H9 (cell line): ENCODE data around the gene KCNG1. TPM values are rescaled to one million over a fixed set of nuclear protein-coding genes. Genes with fewer than 3 reads are reported as not detected.

Experiments
- DNase-seq: peaks from one replicate; pipeline ENCODE4 v3.0.0-alpha.2; 2017
- H2AFZ ChIP-seq: one replicate; pipeline ENCODE4 v1.6.1; 2013; ENCODE audit warnings: mild to moderate bottlenecking, low read length, control low read depth, moderate library complexity
- H2AK5ac ChIP-seq: 2 replicates; pipeline ENCODE4 v1.6.1; 2013; ENCODE audit warnings: low read length, control low read depth, mixed read lengths; ENCODE audit not compliant: insufficient read length
- H2BK120ac ChIP-seq: one replicate; pipeline ENCODE4 v1.6.1; 2013; ENCODE audit warnings: low read depth, mild to moderate bottlenecking, low read length, control low read depth, inconsistent platforms; ENCODE audit not compliant: poor library complexity, severe bottlenecking
- H2BK12ac ChIP-seq: 2 replicates; pipeline ENCODE4 v1.6.1; 2013; ENCODE audit warnings: low read length, control low read depth, mixed read lengths, low read depth; ENCODE audit not compliant: insufficient read length
- H2BK15ac ChIP-seq: 2 replicates; pipeline ENCODE4 v1.6.1; 2013; ENCODE audit warnings: low read depth, low read length, control low read depth
- H2BK20ac ChIP-seq: one replicate; pipeline ENCODE4 v1.6.1; 2013; ENCODE audit warnings: low read depth, mild to moderate bottlenecking, low read length, control low read depth, inconsistent platforms; ENCODE audit not compliant: poor library complexity, severe bottlenecking
- H2BK5ac ChIP-seq: 2 replicates; pipeline ENCODE4 v1.6.1; 2013; ENCODE audit warnings: low read length, control low read depth, mixed read lengths; ENCODE audit not compliant: insufficient read length
- H3K14ac ChIP-seq: 2 replicates; pipeline ENCODE4 v1.6.1; 2013; ENCODE audit warnings: low read length, control low read depth; ENCODE audit not compliant: insufficient read depth
- H3K18ac ChIP-seq: 2 replicates; pipeline ENCODE4 v1.6.1; 2013; ENCODE audit warnings: low read depth, mild to moderate bottlenecking, mixed read lengths, low read length, control low read depth; ENCODE audit not compliant: insufficient read length
- H3K23ac ChIP-seq: 2 replicates; pipeline ENCODE4 v1.6.1; 2013; ENCODE audit warnings: low read length, control low read depth, mixed read lengths, low read depth; ENCODE audit not compliant: insufficient read length
- H3K23me2 ChIP-seq: 2 replicates; pipeline ENCODE4 v1.6.1; 2013; ENCODE audit warnings: low read depth, mild to moderate bottlenecking, mixed read lengths, low read length, control low read depth; ENCODE audit not compliant: insufficient read length, poor library complexity, severe bottlenecking
- H3K27ac ChIP-seq: 2 replicates; pipeline ENCODE4 v1.5.1; 2013; ENCODE audit warnings: low read length, control low read depth, mixed read lengths, low read depth; ENCODE audit not compliant: insufficient read length
- H3K27me3 ChIP-seq: 2 replicates; pipeline ENCODE4 v1.6.1; 2013; ENCODE audit warnings: low read length, control low read depth, inconsistent platforms; ENCODE audit not compliant: insufficient read depth
- H3K4ac ChIP-seq: 2 replicates; pipeline ENCODE4 v1.6.1; 2013; ENCODE audit warnings: low read depth, mild to moderate bottlenecking, control low read depth, inconsistent platforms, low read length, moderate library complexity
- H3K4me1 ChIP-seq: 2 replicates; pipeline ENCODE4 v1.6.1; 2013; ENCODE audit warnings: low read length, control low read depth, inconsistent platforms; ENCODE audit not compliant: insufficient read depth
- H3K4me2 ChIP-seq: 2 replicates; pipeline ENCODE4 v1.6.1; 2013; ENCODE audit warnings: low read length, control low read depth, mixed read lengths; ENCODE audit not compliant: insufficient read length, insufficient read depth
- H3K56ac ChIP-seq: 2 replicates; pipeline ENCODE4 v1.6.1; 2013; ENCODE audit warnings: low read depth, mild to moderate bottlenecking, mixed read lengths, low read length, control low read depth; ENCODE audit not compliant: insufficient read length
- H3K79me1 ChIP-seq: 2 replicates; pipeline ENCODE4 v1.6.1; 2013; ENCODE audit warnings: low read depth, mild to moderate bottlenecking, moderate library complexity, low read length, control low read depth, inconsistent platforms; ENCODE audit not compliant: insufficient read depth, poor library complexity, severe bottlenecking
- H3K79me2 ChIP-seq: 2 replicates; pipeline ENCODE4 v1.6.1; 2013; ENCODE audit warnings: low read length, control low read depth, inconsistent platforms; ENCODE audit not compliant: insufficient read depth
- H3K9ac ChIP-seq: 2 replicates; pipeline ENCODE4 v1.6.1; 2013; ENCODE audit warnings: low read length, control low read depth, mixed read lengths; ENCODE audit not compliant: insufficient read length; ENCODE audit errors: extremely low read depth
- H3K9me3 ChIP-seq: one replicate; pipeline ENCODE4 v1.6.1; 2013; ENCODE audit warnings: low read depth, low read length, inconsistent platforms; ENCODE audit not compliant: control insufficient read depth
- H3T11ph ChIP-seq: one replicate; pipeline ENCODE4 v1.6.1; 2013; ENCODE audit warnings: mild to moderate bottlenecking, low read length, control low read depth, inconsistent platforms
- H4K20me1 ChIP-seq: one replicate; pipeline ENCODE4 v1.6.1; 2013; ENCODE audit not compliant: control insufficient read depth, insufficient read length, insufficient read depth
- H4K5ac ChIP-seq: 2 replicates; pipeline ENCODE4 v1.6.1; 2013; ENCODE audit warnings: low read depth, mild to moderate bottlenecking, mixed read lengths, low read length, control low read depth; ENCODE audit not compliant: insufficient read length
- H4K8ac ChIP-seq: replicated peaks from 2 replicates; pipeline ENCODE4 v1.6.1; 2013; ENCODE audit warnings: low read length, control low read depth, mixed read lengths, low read depth; ENCODE audit not compliant: insufficient read length
- H4K91ac ChIP-seq: 2 replicates; pipeline ENCODE4 v1.6.1; 2013; ENCODE audit warnings: low read depth, mild to moderate bottlenecking, moderate library complexity, mixed read lengths, low read length, control low read depth; ENCODE audit not compliant: insufficient read length
- H3K27ac Mint-ChIP-seq, 3 experiments: 2 replicates in 2 of 3; 3 replicates in 1 of 3; pipeline ENCODE4 v1.8.0; 2020 to 2021; ENCODE audit warnings: mixed read lengths in 3 of 3, mild to moderate bottlenecking in 1 of 3, moderate library complexity in 1 of 3
- H3K27me3 Mint-ChIP-seq: 2 replicates; pipeline ENCODE4 v1.8.0; 2021; ENCODE audit warnings: low read depth, mild to moderate bottlenecking, moderate library complexity, mixed read lengths
- H3K36me3 Mint-ChIP-seq, 3 experiments: 2 replicates in 2 of 3; 3 replicates in 1 of 3; pipeline ENCODE4 v1.8.0; 2020 to 2021; ENCODE audit warnings: low read depth in 3 of 3, mixed read lengths in 3 of 3; ENCODE audit not compliant: insufficient read depth in 1 of 3
- H3K4me1 Mint-ChIP-seq, 2 experiments: 2 replicates each; pipeline ENCODE4 v1.8.0; 2020; ENCODE audit warnings: mixed read lengths in 2 of 2
- H3K4me3 Mint-ChIP-seq, 2 experiments: 2 replicates in 1 of 2; 3 replicates in 1 of 2; pipeline ENCODE4 v1.8.0; 2020 to 2021; ENCODE audit warnings: mild to moderate bottlenecking in 2 of 2, mixed read lengths in 2 of 2, moderate library complexity in 1 of 2
- H3K9me3 Mint-ChIP-seq, 2 experiments: 2 replicates in 1 of 2; 3 replicates in 1 of 2; pipeline ENCODE4 v1.8.0; 2020; ENCODE audit warnings: mild to moderate bottlenecking in 2 of 2, mixed read lengths in 2 of 2, moderate library complexity in 1 of 2
- CTCF ChIP-seq: fragments of 200-600 bp; sonication (generic); conservative IDR thresholded peaks from 3 replicates; pipeline ENCODE4 v1.8.0; 2021; ENCODE audit warnings: antibody characterized with exemption, mild to moderate bottlenecking
- WGBS: extraction: QIAGEN DNeasy Blood & Tissue Kit; methylation state at CpG from one replicate; pipeline ENCODE4 v1.1.7; 2013; ENCODE audit warnings: missing lambda C conversion rate, low lambda C conversion rate, mixed read lengths; ENCODE audit not compliant: insufficient read length; ENCODE audit errors: extremely low coverage; 5-methylcytosine and 5-hydroxymethylcytosine counted together
- total RNA-seq: library from RNA; stranded (reverse); gene quantifications from 2 replicates; pipeline ENCODE4 v1.2.1, GENCODE V29; 2021

Gene KCNG1
- total RNA-seq, 1 experiment from 2014 or later: 13.2 TPM

- H3K36me3 Mint-ChIP-seq: peaks cover 0 to 9% (median 0%) of the 10 kb centered on the region in 3 experiments; a peak in 2 of 7 replicates
- no peak overlapping the region for H2AK5ac ChIP-seq
- H3K79me1 ChIP-seq: no peaks in the 10 kb centered on the region
- H3K27ac Mint-ChIP-seq: no peak overlapping the region
- H2BK5ac ChIP-seq: no peak overlapping the region
- H3K4me1 ChIP-seq: no peaks in the 10 kb centered on the region
- no peaks in the 10 kb centered on the region for H3K9me3 ChIP-seq
- H4K91ac ChIP-seq: no peak overlapping the region
- H3K79me2 ChIP-seq: no peaks in the 10 kb centered on the region
- WGBS: no CpG with 5 or more reads among the region's 10 CpGs
- no peak overlapping the region for H3K4me2 ChIP-seq
- H3T11ph ChIP-seq: no peak overlapping the region
- H2BK12ac ChIP-seq: no peak overlapping the region
- H2BK15ac ChIP-seq: no peak overlapping the region
- H2BK20ac ChIP-seq: no peak overlapping the region
- H4K5ac ChIP-seq: no peak overlapping the region
- H4K20me1 ChIP-seq: no peaks in the 10 kb centered on the region
- H3K4me1 Mint-ChIP-seq: peaks cover under 1 to 11% of the 10 kb centered on the region in 2 experiments
- H3K9ac ChIP-seq: no peak overlapping the region
- H2BK120ac ChIP-seq: no peak overlapping the region
- H3K4me3 Mint-ChIP-seq: no peak overlapping the region
- H3K23me2 ChIP-seq: no peaks in the 10 kb centered on the region
- no peak overlapping the region for H3K14ac ChIP-seq
- H3K27me3 ChIP-seq: peaks cover 12% of the 10 kb centered on the region; the same call in 1 of the 2 replicates
- H3K27me3 Mint-ChIP-seq: peaks cover 70% of the 10 kb centered on the region
- no peak overlapping the region for H4K8ac ChIP-seq
- TF ChIP-seq CTCF: no peak
- no peak overlapping the region for H3K23ac ChIP-seq
- no peak overlapping the region for H2AFZ ChIP-seq
- no peak for DNase-seq
- H3K18ac ChIP-seq: no peak overlapping the region
- no peak overlapping the region for H3K4ac ChIP-seq
- no peak overlapping the region for H3K27ac ChIP-seq
- peaks cover 11 to 12% of the 10 kb centered on the region in 2 experiments for H3K9me3 Mint-ChIP-seq
- no peak overlapping the region for H3K56ac ChIP-seq
Measured at GRCh38 chr20:51028616-51029212, 5.8 kb upstream of the KCNG1 start.
